GM21526 (cell line): ENCODE results near the gene DDHD1.
A peak's percentile ranks its signal among the peaks of the same experiment; 100 is the strongest.
"Not testable (repeated sequence)": the region's sequence is repeated elsewhere in the genome, so short reads cannot be mapped to it uniquely, and the experiment has no call there.

Experiments
- ATAC-seq: cut with Tn5 transposase; IDR thresholded peaks from one replicate; pipeline ENCODE4 v1.9.1; 2021; ENCODE audit warnings: moderate library complexity; ENCODE audit not compliant: unreplicated experiment, low FRiP score

The DDHD1 gene

GRCh38 chr14:53152887-53153701 is at the start of gene DDHD1:
Gene DDHD1, minus strand, starts transcription at chr14:53153323. Its CDS starts 225 bp downstream, at chr14:53153098.
- peak; percentile 62 for ATAC-seq

GRCh38 chr14:53195949-53196348 is 42.8 kb upstream of the DDHD1 start:
- no peak for ATAC-seq

- no peak for ATAC-seq
These were observed 40.1 kb upstream of the DDHD1 start for GRCh38 chr14:53193193-53193592.

GRCh38 chr14:53192052-53192760 is 39.1 kb upstream of the DDHD1 start:
- ATAC-seq: no peak

- peak; percentile 57 for ATAC-seq
These were observed 37.8 kb upstream of the DDHD1 start for GRCh38 chr14:53190938-53191337.

GRCh38 chr14:53187921-53188463 is 34.9 kb upstream of the DDHD1 start:
- no peak for ATAC-seq

GRCh38 chr14:53186532-53186931 is 33.4 kb upstream of the DDHD1 start:
- no peak for ATAC-seq

- no peak for ATAC-seq
These were observed 30.5 kb upstream of the DDHD1 start for GRCh38 chr14:53183611-53184010.

GRCh38 chr14:53183056-53183455 is 29.9 kb upstream of the DDHD1 start:
- ATAC-seq: no peak

- ATAC-seq: not testable (repeated sequence)
These were observed 28.4 kb upstream of the DDHD1 start for GRCh38 chr14:53181463-53182081.

- ATAC-seq: no peak
These were observed 27.4 kb upstream of the DDHD1 start for GRCh38 chr14:53180272-53181221.

- ATAC-seq: not testable (repeated sequence)
These were observed 26.4 kb upstream of the DDHD1 start for GRCh38 chr14:53179486-53180005.

- ATAC-seq: no peak
These were observed 22.3 kb upstream of the DDHD1 start for GRCh38 chr14:53175375-53175774.

- no peak for ATAC-seq
These were observed 21.8 kb upstream of the DDHD1 start for GRCh38 chr14:53174918-53175317.

- no peak for ATAC-seq
These were observed 15.7 kb upstream of the DDHD1 start for GRCh38 chr14:53168786-53169185.

- no peak for ATAC-seq
These were observed 14.6 kb upstream of the DDHD1 start for GRCh38 chr14:53167602-53168328.

- ATAC-seq: no peak
These were observed 8.8 kb upstream of the DDHD1 start for GRCh38 chr14:53161758-53162435.

GRCh38 chr14:53156238-53156637 is 3.1 kb upstream of the DDHD1 start:
- no peak for ATAC-seq

GRCh38 chr14:53153702-53154112 is 584 bp upstream of the DDHD1 start:
- ATAC-seq: no peak
